HG03097 (cell line): ENCODE data around the gene KMT2B.
A peak's percentile ranks its signal among the peaks of the same experiment; 100 is the strongest.

Source experiments
- ATAC-seq: cut with Tn5 transposase; IDR thresholded peaks from one replicate; pipeline ENCODE4 v1.9.1; 2021; ENCODE audit not compliant: unreplicated experiment, low FRiP score

The KMT2B gene

DNA sequence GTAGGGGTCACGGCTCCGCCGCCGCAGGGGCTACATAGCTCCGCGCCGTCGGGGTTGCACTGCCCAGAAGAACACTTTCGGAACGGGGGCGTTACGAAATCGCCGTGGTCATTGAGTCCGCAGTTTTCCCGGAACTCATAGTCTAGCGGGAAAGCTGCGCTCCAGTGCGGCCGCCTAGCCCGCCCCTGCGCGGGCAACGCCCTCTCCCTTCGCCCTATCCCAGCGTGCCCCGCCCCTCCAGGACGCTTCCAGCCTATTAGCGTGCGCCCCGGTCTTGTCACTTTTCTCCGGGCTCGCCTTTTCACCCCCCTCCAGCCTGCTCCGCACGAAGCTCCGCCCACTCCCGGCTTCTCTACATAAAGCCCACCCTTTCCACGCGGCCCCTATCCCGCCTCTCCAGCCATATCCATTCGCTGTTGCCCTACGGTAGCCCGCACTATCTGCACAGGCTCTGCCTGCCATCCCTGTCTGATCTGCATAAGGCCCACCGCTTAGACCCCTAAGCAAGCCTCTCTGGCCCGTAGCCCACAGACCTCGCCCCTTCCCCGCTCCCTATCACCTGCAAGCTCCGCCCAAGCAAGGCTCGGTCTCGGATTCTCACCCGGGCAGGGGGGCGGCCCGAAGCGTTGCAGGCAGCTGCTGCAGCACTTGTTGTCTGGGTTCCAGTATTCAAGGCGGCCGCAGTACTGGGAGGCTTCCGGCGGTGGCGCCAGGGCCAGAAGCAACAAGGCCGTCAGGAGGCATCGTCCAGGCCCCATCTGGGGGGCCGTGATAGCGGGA is 22.8 kb downstream of the KMT2B start:
- peak; percentile 53 for ATAC-seq

DNA sequence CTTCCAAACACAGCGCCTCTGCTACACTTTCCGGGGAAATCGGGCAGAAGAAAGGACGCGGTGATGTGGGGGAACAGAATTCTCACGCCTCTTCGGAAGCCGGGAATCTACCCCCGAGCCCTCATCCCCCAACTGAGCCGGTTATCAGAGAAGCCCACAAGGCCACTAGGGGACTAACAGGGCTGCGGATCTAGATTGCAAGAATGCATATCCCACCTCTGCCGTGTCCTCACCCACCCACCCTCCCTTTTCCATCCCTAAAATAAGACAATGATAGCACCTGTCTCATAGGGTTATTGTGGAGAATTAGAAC is 23.4 kb downstream of the KMT2B start:
- no peak for ATAC-seq

DNA sequence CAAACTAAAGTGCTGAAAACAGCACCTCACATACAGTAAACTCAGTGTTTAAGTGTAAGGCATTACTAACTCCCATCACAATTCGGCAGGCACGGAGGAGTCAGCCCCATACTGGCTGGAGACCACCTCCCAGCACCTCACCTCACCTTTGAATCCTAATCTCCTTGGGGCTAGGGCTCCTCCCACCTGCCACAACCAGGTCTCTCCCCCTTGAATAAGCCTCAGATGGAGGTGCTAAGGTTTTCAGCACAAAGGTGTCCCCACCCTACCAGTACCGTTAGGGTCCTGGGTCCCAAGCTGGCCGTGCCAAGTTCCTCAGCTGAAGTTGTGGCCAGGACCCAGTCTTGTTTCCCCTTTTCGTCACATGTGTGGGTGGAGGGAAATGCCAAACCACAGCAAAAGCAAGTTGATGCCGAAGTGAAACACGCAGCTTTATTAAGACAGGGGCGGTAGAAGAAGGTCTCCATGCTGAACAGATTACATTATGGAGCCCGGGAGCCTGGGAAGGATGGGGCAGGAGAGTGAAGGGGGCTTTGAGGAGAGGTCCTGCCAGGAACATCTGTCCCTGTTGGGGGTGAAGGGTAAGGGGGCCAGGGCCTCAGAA is 24.4 kb downstream of the KMT2B start, which contains the start of gene IGFLR1:
TSS of gene IGFLR1 (minus strand) at position 332 of the 604 bp plus-strand sequence. CDS start 1,272 bp downstream, outside the sequence.
- ATAC-seq = no peak

DNA sequence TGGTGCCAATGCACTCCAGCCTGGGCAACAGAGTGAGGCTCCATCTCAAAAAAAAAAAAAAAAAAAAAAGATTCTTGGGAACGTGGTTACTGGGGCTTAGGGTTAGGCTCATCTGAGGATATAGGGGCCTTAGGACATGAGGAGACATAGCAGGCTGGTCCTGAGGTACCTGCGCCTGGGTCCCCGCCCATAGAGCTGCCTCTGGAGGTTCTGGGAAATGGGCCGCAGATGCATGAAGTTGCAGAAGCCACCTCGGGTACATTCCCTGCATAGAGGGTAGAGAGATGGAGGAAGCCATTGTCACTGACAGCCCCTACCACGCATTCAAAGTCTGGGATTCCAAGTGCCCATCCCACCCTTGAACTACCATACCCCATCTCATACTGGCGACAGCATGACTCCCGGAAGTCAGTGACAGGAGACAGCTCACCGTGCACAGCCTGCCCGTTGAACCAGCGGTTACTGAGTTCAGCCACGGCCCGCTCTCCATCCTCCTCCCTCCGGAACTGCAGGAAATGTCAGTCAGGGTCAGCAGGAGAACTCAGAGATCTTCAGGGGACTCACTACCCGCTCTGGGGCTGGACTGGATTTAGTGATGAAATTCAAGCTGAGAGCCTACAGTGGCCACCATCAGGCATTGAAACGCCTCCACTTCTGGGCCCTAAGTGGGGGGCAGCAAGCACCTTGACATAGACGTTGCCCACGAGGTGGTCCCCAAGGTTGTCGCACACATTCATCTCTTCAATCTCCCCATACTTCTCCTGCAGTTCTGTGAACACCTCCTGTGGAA is 26.0 kb downstream of the KMT2B start:
- no peak for ATAC-seq

DNA sequence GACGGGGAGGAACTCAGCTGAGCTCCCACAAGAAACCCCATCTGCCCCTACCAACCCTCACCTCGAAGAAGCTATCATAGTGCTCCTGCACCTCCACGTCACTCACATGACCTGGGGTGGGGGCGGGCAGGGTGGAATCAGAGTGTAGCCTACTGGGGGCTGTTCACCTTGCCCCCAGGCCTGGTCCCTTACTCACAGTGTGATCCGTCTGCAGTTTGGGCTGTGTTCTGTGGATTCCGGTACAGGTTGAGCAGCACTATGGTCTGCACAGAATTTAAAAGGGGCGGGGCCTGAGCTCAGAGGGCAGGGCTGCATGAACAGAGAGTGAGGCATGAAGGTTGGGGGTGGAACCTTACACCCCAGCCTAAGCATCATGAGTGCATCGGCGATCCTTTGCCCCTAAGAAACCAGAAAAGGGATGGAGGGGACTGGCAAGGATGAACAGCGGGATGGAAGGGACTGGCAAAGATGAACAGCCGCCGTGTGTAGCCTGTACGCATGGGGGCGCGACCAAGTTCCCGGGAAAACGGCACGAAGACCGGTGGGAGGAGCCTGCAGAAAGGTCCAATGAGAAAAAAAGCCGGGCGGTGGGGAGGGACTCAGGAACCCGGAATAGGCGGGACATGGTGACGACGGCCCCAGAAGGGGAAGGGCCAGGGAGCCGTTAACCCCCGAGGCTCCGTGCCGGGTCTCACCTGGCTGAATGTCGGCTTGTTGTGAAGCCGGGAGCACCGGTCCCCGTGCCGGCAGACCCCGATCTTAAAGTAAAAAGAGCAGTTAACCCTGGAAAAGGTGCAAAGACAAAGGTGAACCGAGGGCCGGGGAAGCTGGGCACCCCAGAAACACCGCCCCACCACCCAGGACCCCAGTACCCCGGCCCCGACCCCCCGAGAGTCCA is 26.9 kb downstream of the KMT2B start:
- peak; percentile 24 for ATAC-seq

DNA sequence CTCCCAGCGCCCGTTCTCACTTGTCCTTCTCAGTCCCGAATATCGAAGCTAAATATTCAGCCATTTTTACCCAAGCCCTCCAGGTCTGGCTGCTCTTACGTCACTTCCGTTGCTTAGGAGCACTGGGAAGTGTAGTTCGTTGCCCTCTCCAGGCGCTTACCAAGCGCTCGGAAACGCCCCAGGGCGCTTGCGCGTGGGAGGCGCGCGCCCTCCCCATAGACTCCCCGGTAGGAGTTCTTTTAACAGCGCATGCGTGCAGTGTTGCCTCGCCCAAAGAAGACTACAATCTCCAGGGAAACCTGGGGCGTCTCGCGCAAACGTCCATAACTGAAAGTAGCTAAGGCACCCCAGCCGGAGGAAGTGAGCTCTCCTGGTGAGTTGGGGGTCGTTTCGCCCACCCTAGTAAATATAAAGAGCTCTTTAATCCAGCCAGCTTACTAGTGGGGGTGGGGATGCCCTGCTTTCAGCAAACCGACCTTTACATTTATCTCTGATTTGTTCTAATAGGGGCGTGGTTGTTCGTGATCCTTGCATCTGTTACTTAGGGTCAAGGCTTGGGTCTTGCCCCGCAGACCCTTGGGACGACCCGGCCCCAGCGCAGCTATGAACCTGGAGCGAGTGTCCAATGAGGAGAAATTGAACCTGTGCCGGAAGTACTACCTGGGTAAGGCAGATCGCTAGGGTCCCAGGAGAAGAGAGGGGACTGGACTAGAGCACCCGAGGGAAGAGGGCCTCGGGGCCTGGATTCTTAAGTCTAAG is 27.7 kb downstream of the KMT2B start, which contains the start of the genes PSENEN and U2AF1L4:
TSS of gene PSENEN (plus strand) at position 324 of the 759 bp plus-strand sequence. CDS start at position 604, 280 bp downstream.
TSS of gene U2AF1L4 (minus strand) at position 91 of the 759 bp plus-strand sequence. CDS start at position 64, 27 bp downstream.
- ATAC-seq = peak; percentile 37

DNA sequence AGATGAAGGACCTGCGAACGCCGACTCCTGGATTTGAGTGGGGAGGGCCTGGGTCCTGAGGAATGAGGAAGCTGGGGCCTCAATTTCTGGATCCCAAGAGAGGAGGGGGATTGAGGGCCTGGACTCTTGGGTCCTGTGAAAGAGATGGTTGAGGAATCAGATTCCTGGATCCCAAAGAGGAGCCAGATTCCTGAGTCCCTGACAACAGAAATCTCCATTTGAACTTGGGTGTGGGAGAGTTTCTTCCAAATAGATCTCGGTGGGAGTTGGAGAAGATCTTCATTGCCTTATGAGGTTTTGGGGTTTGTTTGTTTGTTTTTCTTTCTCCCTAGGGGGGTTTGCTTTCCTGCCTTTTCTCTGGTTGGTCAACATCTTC is 28.3 kb downstream of the KMT2B start:
- ATAC-seq = no peak

DNA sequence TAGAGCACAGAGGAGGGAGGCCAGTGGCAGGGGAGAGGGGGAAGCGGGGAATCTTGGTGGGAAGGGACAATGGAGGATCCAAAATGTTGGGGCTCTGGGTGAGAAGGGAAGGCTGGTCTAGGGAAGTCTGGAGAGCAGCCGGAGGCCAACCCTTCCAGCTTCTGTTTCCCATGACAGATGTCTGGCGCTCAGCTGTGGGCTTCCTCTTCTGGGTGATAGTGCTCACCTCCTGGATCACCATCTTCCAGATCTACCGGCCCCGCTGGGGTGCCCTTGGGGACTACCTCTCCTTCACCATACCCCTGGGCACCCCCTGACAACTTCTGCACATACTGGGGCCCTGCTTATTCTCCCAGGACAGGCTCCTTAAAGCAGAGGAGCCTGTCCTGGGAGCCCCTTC is 28.7 kb downstream of the KMT2B start:
- ATAC-seq = no peak

DNA sequence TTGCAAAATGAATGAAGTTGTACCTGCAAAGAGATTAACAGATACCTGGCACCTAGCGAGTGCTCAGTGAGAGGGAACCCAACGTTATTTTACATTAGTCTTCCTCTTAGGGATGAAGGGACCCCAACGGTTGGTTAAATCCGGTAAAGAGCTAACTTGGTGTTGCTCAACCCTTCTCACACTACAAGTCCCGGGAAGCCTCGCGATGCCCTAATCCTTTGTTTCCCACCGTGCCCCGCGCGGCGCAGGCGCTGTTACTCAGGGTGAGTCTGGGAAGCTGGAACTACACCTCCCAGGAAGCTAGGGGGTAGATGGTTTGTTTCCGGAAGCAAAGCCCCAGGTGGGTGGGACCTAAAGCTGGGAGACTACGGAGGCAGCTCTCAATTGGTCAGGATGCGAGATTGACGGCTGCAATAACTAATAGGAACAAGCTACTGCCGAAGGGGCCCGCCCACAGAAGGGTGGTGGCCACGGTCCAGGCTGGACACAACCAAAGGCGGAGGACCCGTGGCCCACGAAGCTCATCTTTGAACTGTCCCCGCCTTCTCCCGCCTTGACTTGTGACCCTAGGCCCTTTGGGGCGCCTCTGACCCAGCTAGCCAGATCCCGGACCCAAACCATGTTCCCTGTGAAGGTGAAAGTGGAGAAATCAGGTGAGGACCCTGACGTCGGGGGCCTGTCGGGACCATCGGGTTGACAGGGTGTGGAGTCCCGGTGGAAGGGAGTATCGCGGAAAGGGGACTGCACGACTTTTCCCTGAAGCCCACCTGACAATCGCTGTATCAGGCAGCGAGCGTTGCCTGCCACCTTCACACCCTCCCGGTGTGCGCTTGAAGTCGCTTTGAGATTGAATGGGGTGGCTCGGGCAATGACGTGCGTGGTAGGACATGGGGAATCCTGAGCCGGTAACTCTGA is 30.6 kb downstream of the KMT2B start, which contains the start of gene LIN37:
TSS of gene LIN37 (plus strand) at position 471 of the 915 bp plus-strand sequence. CDS start at position 620, 149 bp downstream.
- ATAC-seq = peak; percentile 60

DNA sequence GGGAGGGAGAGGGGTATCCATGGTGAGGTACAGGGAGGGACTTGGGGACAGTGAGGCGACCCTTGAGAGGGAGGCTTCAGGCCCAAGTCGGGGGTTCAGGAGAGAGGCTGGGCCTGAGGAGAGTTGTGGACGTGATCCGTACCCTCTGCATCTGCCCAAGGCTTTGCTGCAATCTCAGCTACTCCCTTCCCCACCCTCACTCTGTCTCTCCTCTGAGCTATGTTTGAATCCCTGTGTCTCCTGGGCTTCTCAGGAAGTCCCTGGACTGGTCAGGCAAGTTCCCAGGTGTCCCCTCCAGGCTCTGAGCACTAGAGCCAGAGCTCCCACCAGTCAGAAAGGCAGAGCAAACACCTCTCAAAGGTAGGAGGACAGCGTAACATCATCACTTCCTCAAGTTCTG is 32.4 kb downstream of the KMT2B start:
- no peak for ATAC-seq

DNA sequence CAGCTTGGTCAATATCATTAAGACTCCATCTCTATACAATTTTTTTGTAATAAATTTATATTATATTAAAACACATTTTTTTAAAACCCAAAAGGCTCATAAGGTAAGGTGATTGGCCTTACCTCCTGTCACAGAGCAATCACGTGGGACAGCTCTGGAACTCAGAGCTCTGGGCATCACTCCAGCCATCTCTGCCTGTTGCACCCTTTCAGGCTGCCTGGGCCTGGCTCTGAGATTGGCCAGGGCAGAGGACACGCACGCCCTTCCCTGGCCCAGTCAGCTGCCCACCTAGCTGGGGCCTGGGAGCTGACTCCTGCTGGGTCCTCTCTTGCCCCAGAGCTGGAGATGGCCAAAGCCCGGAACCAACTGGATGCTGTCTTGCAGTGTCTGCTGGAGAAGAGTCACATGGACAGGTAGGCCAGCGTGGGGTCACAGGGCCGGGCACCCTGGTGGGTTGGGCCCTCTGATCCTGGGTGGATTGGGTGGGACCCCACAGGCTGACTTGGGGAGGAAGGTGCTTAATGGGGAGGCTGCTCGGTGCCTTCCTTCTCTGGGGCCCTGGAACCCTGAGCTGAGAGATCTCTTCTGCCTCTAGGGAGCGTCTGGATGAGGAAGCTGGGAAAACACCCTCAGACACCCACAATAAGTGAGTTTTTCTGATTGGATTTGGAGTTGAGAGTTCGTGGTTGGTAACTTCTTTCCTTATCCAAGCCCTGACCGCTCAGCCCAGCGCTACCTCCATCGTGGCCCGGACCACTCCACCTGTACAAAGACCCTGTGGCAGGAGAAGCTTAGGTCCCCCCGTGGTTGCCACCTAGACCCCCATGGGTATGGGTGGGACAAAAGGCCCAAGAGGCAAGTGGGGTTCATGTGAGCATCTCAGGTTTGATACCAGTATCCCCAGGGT is 34.3 kb downstream of the KMT2B start:
- no peak for ATAC-seq

DNA sequence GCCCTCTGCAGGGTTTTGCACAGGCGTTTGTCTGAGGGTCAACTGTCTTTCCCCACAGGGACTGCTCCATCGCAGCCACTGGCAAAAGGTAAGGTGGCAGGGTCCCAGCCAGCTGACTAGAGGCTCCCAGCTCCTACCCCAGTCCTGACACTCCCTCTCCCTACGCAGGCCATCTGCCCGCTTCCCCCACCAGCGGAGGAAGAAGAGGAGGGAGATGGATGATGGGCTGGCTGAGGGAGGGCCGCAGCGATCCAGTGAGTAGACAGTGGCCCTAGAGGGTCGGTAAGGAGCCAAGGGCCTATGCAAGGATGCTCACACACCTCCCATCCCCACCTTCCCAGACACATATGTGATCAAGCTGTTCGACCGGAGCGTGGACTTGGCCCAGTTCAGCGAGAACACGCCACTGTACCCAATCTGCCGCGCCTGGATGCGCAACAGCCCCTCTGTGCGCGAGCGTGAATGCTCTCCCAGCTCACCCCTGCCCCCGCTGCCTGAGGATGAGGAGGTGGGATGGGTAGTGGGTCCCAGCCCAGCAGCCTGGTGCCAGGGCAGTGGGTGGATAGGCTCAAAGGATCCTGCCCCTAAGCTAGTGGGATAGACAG is 35.0 kb downstream of the KMT2B start:
- no peak for ATAC-seq

DNA sequence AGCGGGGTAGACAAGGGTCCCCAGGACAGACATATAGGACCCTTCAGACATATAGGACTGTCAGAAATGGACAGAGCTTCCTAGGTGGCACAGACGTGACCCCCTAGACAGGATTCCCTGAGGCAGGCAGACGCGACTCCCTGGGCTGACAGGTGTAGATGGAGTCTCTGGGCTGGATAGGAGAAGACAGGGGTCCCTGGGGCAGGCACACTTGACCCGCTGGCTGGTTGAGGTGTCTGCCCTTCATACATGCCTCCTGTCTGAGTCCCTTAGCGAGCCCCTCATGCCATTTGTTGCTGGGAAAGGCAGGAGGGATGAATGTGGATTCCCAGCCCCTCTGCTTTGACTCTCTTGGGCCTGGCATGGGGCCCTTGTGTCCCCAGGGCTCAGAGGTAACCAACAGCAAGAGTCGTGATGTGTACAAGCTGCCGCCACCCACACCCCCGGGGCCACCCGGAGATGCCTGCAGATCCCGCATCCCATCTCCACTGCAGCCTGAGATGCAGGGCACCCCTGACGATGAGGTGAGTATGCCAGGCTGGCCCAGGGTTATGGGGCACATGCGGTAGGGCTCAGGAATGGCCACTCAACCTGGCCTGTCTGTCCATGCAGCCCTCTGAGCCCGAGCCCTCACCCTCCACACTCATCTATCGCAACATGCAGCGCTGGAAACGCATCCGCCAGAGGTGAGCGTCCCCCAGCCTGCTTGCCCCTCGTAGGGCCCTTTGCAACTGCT is 36.0 kb downstream of the KMT2B start:
- ATAC-seq = no peak

DNA sequence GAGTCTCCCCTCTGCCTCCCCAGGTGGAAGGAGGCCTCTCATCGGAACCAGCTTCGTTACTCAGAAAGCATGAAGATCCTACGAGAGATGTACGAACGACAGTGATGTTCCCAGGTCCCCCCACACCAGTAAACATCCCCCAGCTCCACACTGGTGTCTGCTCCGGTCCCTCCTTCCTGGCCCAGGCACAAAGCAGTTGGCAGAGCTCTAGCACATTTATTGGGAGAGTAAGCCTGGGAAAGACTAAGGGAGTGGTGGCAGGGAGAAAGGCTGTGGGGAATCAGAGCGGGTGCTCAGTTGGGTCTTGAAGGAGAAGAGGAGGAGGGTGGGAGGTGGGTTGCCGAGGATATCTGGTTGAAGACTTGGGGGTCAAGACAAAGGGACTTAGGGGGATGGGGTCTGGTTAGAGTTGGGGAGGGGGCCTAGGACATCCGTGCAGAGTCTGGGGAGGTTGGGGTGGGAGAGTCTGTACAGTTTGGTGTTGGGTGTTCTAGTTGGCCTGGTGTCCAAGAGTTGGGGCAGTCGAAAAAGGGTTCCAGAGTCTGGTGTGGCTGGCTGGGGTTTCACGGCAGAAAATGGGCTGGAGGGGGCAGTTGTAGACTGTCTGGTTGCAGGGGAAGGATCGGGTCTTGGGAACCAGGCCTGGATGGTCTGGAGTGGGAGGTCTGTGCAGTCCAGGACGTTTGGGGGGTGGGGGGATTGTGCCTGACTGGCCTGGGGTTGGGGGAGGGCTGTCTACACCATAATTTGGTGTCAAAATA is 36.7 kb downstream of the KMT2B start:
- no peak for ATAC-seq

DNA sequence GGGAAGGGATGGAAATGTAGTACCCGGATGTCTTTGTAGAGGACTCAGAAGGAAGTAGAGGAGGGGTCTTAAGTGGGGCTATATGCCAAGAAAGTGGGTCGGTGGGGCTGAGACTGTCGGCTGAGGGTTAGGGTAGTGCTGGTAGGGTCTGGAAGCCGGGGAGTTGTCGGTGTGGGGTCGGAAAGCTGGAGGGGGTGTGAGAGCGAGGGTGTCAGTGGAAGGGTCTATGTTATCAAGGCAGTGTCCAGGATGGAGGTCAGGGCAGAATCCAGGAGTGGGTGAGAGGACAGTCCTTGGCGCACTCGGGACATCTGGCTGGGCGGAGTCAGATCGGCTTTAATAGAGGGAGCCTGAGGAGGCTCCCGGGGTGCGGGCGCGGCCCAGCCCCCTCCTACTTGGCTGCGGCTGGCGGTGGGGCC is 37.3 kb downstream of the KMT2B start:
- no peak for ATAC-seq
